ENCODE data around the gene MYH6.

Gene MYH6

GRCh38 chr14:23377573-23378563, 30.2 kb downstream of the MYH6 start:
- DNase-seq (ENCODE audit: low spot score) = no peak
- Histone ChIP-seq H3K27ac (peak overlapping the region in 1 of 2 donors; percentile 49), H3K4me3 (peak overlapping the region; percentile 44)
- no peak for TF ChIP-seq CTCF (IDR thresholded peaks at IDR 0.05)

- no peak for DNase-seq (ENCODE audit: low spot score)
- Histone ChIP-seq H3K27ac (peak overlapping the region in 1 of 2 donors; percentile 49), H3K4me3 (peak overlapping the region; percentile 44)
- TF ChIP-seq CTCF (IDR thresholded peaks at IDR 0.05) = no peak
These were observed 30.9 kb downstream of the MYH6 start for GRCh38 chr14:23377198-23377550.

GRCh38 chr14:23376482-23377197, 31.4 kb downstream of the MYH6 start, which contains the start of gene CMTM5:
Gene CMTM5, plus strand, starts transcription at chr14:23377046. Its CDS starts 206 bp downstream, at chr14:23377252.
- DNase-seq (ENCODE audit: low spot score) = no peak
- no peak for TF ChIP-seq CTCF (IDR thresholded peaks at IDR 0.05)
- H3K27ac ChIP-seq = peak within 1 kb of the TSS in 1 of 2 donors; percentile 49
- H3K4me3 ChIP-seq = peak within 1 kb of the TSS; percentile 44

- Histone ChIP-seq H3K4me3 (no peak overlapping the region), H3K27ac (no peak overlapping the region)
- no peak for TF ChIP-seq CTCF (IDR thresholded peaks at IDR 0.05)
- DNase-seq (ENCODE audit: low spot score) = no peak
These were observed 32.4 kb downstream of the MYH6 start for GRCh38 chr14:23375527-23376251.

GRCh38 chr14:23373041-23373440, 35.0 kb downstream of the MYH6 start:
- DNase-seq (ENCODE audit: low spot score) = no peak
- H3K27ac ChIP-seq = no peak overlapping the region
- TF ChIP-seq CTCF (IDR thresholded peaks at IDR 0.05) = no peak
- no peak overlapping the region for H3K4me3 ChIP-seq

- TF ChIP-seq CTCF (IDR thresholded peaks at IDR 0.05) = no peak
- H3K27ac ChIP-seq = no peak within 1 kb of the TSS
These were observed 35.6 kb downstream of the MYH6 start, which contains the start of gene IL25 for GRCh38 chr14:23372509-23372908. Gene IL25, plus strand, starts transcription at chr14:23372809.

More at GRCh38 chr14:23372509-23372908, 35.6 kb downstream of the MYH6 start, which contains the start of gene IL25:
- DNase-seq (ENCODE audit: low spot score) = no peak
- no peak within 1 kb of the TSS for H3K4me3 ChIP-seq

Measured in coronary artery (tissue), 2 donors.